ENCODE data around the gene LILRA1.
"Not testable (repeated sequence)": the region's sequence is repeated elsewhere in the genome, so short reads cannot be mapped to it uniquely, and the experiment has no call there.

- TF ChIP-seq POLR2A (IDR thresholded peaks at IDR 0.05; ENCODE audit: low read depth, low read length); POLR2AphosphoS5 (IDR thresholded peaks at IDR 0.05; ENCODE audit: low read depth, low read length); TAF1 (IDR thresholded peaks at IDR 0.05; ENCODE audit: low read depth, low read length); PAX5 (IDR thresholded peaks at IDR 0.05; ENCODE audit: insufficient read depth, low read length, severe bottlenecking): not testable (repeated sequence)
- peak; percentile 23; the same call in 1 of the 2 replicates for TF ChIP-seq SPI1 (IDR thresholded peaks at IDR 0.05; ENCODE audit: low read depth, low read length)
Observed at GRCh38 chr19:54642953-54643352, 49.5 kb downstream of the LILRA1 start.

Data from GM12891 (cell line).